ENCODE data around the gene SCP2. TPM values are rescaled to one million over a fixed set of nuclear protein-coding genes. Genes with fewer than 3 reads are reported as not detected.
"Not testable (repeated sequence)": the region's sequence is repeated elsewhere in the genome, so short reads cannot be mapped to it uniquely, and the experiment has no call there.

The SCP2 gene
- total and polyA plus RNA-seq, 2 of the 4 experiments (the other 2 are of a cell fraction) = 70.4 to 83.1 TPM

GRCh38 chr1:52969234-52969633 lies 42.2 kb downstream of the SCP2 start:
- H2BK15ac ChIP-seq (ENCODE audit: low read depth, low read length); H2BK20ac ChIP-seq (ENCODE audit: low read depth, low read length); H3K27me3 ChIP-seq (ENCODE audit: control insufficient read depth, insufficient read depth, low read length); H2AK5ac ChIP-seq (ENCODE audit: low read depth, low read length); DNase-seq; dilution Hi-C loops (cut with HindIII; ENCODE audit: low sequenced_read_pairs, unreplicated experiment); ATAC-seq (ENCODE audit: low read depth); CTCF ChIA-PET; H3K14ac ChIP-seq (replicated peaks; ENCODE audit: low read depth, low read length); H3K36me3 ChIP-seq (ENCODE audit: control insufficient read depth, insufficient read depth, low read length); BruUV-seq (replicated peaks); H3K4me2 ChIP-seq (ENCODE audit: low read depth, low read length); H3K9me3 ChIP-seq (ENCODE audit: control insufficient read depth, insufficient read depth, low read length); H3K27ac ChIP-seq (ENCODE audit: insufficient read depth, low read length); intact Hi-C loops (cut with micrococcal nuclease); H4K20me1 ChIP-seq (ENCODE audit: insufficient read depth, low read length); H4K5ac ChIP-seq (ENCODE audit: low read depth, low read length); H3K4me3 ChIP-seq (ENCODE audit: insufficient read depth, low read depth, low read length); H3K9me1 ChIP-seq (ENCODE audit: insufficient read depth, low read length); H2AFZ ChIP-seq (replicated peaks; ENCODE audit: low read length, poor library complexity); H3K79me1 ChIP-seq (ENCODE audit: low read depth in 1 of 2, low read length in 2 of 2); H4K91ac ChIP-seq (ENCODE audit: insufficient read depth, low read depth, low read length); H3K4ac ChIP-seq (ENCODE audit: low read depth, low read length); H3K56ac ChIP-seq (ENCODE audit: extremely low read depth, insufficient read depth, low read length); H2BK120ac ChIP-seq (ENCODE audit: low read depth, low read length); H4K8ac ChIP-seq (ENCODE audit: low read depth in 2 of 2, low read length in 2 of 2); H3K4me1 ChIP-seq (ENCODE audit: control insufficient read depth, insufficient read depth, low read length); POLR2A ChIA-PET (ENCODE audit: unreplicated experiment); H2BK5ac ChIP-seq (ENCODE audit: low read depth, low read length, poor library complexity, severe bottlenecking); H3K23ac ChIP-seq (ENCODE audit: low read depth, low read length); H2AK9ac ChIP-seq (replicated peaks; ENCODE audit: low read depth, low read length, poor library complexity); H3K9ac ChIP-seq (ENCODE audit: low read depth, low read length); in situ Hi-C loops (cut with MboI; ENCODE audit: low sequenced_read_pairs); H3K18ac ChIP-seq (ENCODE audit: low read depth, low read length): not testable (repeated sequence)
- WGBS, 2 experiments (ENCODE audit: extremely low coverage in 2 of 2, insufficient read length in 1 of 2) = 100% methylated on average over 2 of the region's 2 CpGs; no CpG with 5 or more reads in 1 of the 2 experiments
